Mesendoderm (in vitro differentiated cells): Measurements from ENCODE around the gene MAS1L.
"Not testable (repeated sequence)": the region's sequence is repeated elsewhere in the genome, so short reads cannot be mapped to it uniquely, and the experiment has no call there.

Experiments
- DNase-seq: peaks from one replicate; pipeline ENCODE4 v3.0.0; 2013
- H2AK5ac ChIP-seq: 2 replicates; pipeline ENCODE4 v1.6.1; 2013; ENCODE audit warnings: low read length, inconsistent platforms
- H2BK120ac ChIP-seq: 2 replicates; pipeline ENCODE4 v1.6.1; 2013; ENCODE audit warnings: low read depth, mild to moderate bottlenecking, low read length, moderate library complexity, mixed read lengths
- H2BK15ac ChIP-seq: replicated peaks from 2 replicates; pipeline ENCODE4 v1.6.1; 2013; ENCODE audit warnings: low read depth, mild to moderate bottlenecking, moderate library complexity
- H2BK5ac ChIP-seq: 2 replicates; pipeline ENCODE4 v1.6.1; 2013; ENCODE audit warnings: low read length, inconsistent platforms
- H3K18ac ChIP-seq: 2 replicates; pipeline ENCODE4 v1.6.1; 2013; ENCODE audit warnings: mild to moderate bottlenecking, low read length, mixed read lengths
- H3K23ac ChIP-seq: one replicate; pipeline ENCODE4 v1.6.1; 2013; ENCODE audit warnings: low read length
- H3K27ac ChIP-seq: 2 replicates; pipeline ENCODE4 v1.5.1; 2013; ENCODE audit warnings: low read depth, mild to moderate bottlenecking, inconsistent platforms, low read length, moderate library complexity
- H3K27me3 ChIP-seq: 2 replicates; pipeline ENCODE4 v1.6.1; 2013; ENCODE audit warnings: low read length, control low read depth, mild to moderate bottlenecking, inconsistent platforms; ENCODE audit not compliant: insufficient read depth, poor library complexity
- H3K36me3 ChIP-seq: 2 replicates; pipeline ENCODE4 v1.6.1; 2013; ENCODE audit warnings: low read length, inconsistent platforms; ENCODE audit not compliant: control insufficient read depth, insufficient read depth
- H3K4ac ChIP-seq: one replicate; pipeline ENCODE4 v1.6.1; 2013; ENCODE audit warnings: low read depth, mild to moderate bottlenecking, low read length, moderate library complexity
- H3K4me1 ChIP-seq: 2 replicates; pipeline ENCODE4 v1.6.1; 2013; ENCODE audit warnings: low read depth, low read length, inconsistent platforms; ENCODE audit not compliant: control insufficient read depth
- H3K4me2 ChIP-seq: 2 replicates; pipeline ENCODE4 v1.6.1; 2013; ENCODE audit warnings: low read length
- H3K4me3 ChIP-seq: 2 replicates; pipeline ENCODE4 v1.5.1; 2013; ENCODE audit warnings: mild to moderate bottlenecking, low read length
- H3K56ac ChIP-seq: one replicate; pipeline ENCODE4 v1.6.1; 2013; ENCODE audit warnings: low read length
- H3K79me1 ChIP-seq: 2 replicates; pipeline ENCODE4 v1.6.1; 2013; ENCODE audit warnings: low read length, inconsistent platforms
- H3K79me2 ChIP-seq: 2 replicates; pipeline ENCODE4 v1.6.1; 2013; ENCODE audit warnings: mild to moderate bottlenecking, low read length; ENCODE audit not compliant: control insufficient read depth, insufficient read depth
- H3K9ac ChIP-seq: 2 replicates; pipeline ENCODE4 v1.6.1; 2013; ENCODE audit warnings: low read length, inconsistent platforms
- H4K5ac ChIP-seq: one replicate; pipeline ENCODE4 v1.6.1; 2013; ENCODE audit warnings: low read length
- H4K8ac ChIP-seq: one replicate; pipeline ENCODE4 v1.6.1; 2013; ENCODE audit warnings: low read depth, mild to moderate bottlenecking, control low read depth, low read length, moderate library complexity
- WGBS: extraction: QIAGEN DNeasy Blood & Tissue Kit; methylation state at CpG from one replicate; pipeline ENCODE4 v1.1.7; 2013; ENCODE audit warnings: low lambda C conversion rate, missing lambda C conversion rate; ENCODE audit not compliant: insufficient coverage; ENCODE audit errors: extremely low coverage; 5-methylcytosine and 5-hydroxymethylcytosine counted together

The MAS1L gene

DNA sequence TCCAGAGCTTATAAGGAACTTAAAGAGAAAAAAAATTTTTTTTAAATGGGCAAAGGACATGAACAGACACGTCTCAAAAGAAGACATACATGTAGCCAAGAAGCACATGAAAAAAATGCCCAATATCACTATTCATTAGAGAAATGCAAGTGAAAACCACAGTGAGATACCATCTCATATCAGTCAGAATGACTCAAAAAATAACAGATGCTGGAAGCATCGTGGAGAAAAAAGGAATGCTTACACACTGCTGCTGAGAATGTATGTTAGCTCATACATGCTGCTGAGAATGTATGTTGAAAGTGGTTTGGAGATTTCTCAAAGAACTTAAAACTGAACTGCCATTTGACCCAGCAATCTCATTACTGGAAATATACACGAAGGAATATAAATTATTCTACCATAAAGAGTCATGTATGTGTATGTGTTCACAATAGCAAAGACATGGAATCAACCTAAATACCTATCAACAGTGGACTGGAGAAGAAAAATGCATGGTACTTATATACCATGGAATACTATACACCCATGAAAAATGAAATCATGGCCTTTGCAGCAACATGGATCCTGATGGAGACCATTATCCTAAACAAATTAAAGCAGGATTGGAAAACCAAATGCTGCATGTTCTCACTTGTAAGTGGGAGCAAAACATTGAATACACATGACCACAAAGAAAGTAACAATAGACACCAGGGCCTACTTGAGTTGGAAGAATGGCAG, 36.1 kb downstream of the MAS1L start:
- Histone ChIP-seq H4K5ac (no peak overlapping the region), H3K4me2 (no peak overlapping the region), H4K8ac (no peak overlapping the region), H3K4ac (no peak overlapping the region), H3K79me1 (no peaks in the 10 kb centered on the region), H3K23ac (no peak overlapping the region), H2BK120ac (no peak overlapping the region), H3K9ac (no peak overlapping the region), H3K27me3 (no peaks in the 10 kb centered on the region), H2BK5ac (no peak overlapping the region), H3K27ac (no peak overlapping the region), H2AK5ac (no peak overlapping the region), H3K79me2 (no peaks in the 10 kb centered on the region), H3K4me1 (no peaks in the 10 kb centered on the region), H3K36me3 (no peaks in the 10 kb centered on the region), H3K18ac (no peak overlapping the region), H2BK15ac (no peak overlapping the region), H3K4me3 (no peak overlapping the region), H3K56ac (no peak overlapping the region)
- WGBS, result no CpG with 5 or more reads among the region's 3 CpGs
- no peak for DNase-seq

- H3K27ac ChIP-seq, result no peak overlapping the region
- no peak overlapping the region for H3K23ac ChIP-seq
- no peak overlapping the region for H3K4me2 ChIP-seq
- H4K5ac ChIP-seq, result no peak overlapping the region
- H3K4ac ChIP-seq, result no peak overlapping the region
- DNase-seq, result peak; percentile 89
- no peaks in the 10 kb centered on the region for H3K4me1 ChIP-seq
- no peaks in the 10 kb centered on the region for H3K36me3 ChIP-seq
- H2BK15ac ChIP-seq, result no peak overlapping the region
- no peaks in the 10 kb centered on the region for H3K79me2 ChIP-seq
- H3K4me3 ChIP-seq, result no peak overlapping the region
- no peaks in the 10 kb centered on the region for H3K79me1 ChIP-seq
- no peak overlapping the region for H3K9ac ChIP-seq
- no peak overlapping the region for H2BK5ac ChIP-seq
- H3K27me3 ChIP-seq, result no peaks in the 10 kb centered on the region
- H4K8ac ChIP-seq, result no peak overlapping the region
- no CpG with 5 or more reads among the region's 1 CpG for WGBS
- no peak overlapping the region for H3K56ac ChIP-seq
- no peak overlapping the region for H2BK120ac ChIP-seq
- no peak overlapping the region for H3K18ac ChIP-seq
- H2AK5ac ChIP-seq, result no peak overlapping the region
These were observed 40.1 kb downstream of the MAS1L start for GRCh38 chr6:29447670-29448069.

DNA sequence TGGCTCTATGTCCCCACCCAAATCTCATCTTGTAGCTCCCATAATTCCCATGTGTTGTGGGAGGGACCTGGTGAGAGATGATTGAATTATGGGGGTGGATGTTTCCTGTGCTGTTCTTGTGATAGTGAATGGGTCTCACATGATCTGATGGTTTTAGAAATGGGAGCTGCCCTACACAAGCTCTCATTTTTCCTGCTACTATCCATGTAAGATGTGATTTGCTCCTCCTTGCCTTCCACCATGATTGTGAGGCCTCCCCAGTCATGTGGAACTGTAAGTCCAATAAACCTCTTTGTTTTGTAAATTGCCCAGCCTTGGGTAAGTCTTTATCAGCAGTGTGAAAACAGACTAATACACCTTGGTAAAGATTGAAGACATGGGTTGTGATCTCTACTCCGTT, 43.7 kb downstream of the MAS1L start:
- not testable (repeated sequence) for H2BK5ac ChIP-seq, H3K23ac ChIP-seq, H3K27ac ChIP-seq, H3K27me3 ChIP-seq, H3K18ac ChIP-seq, H4K5ac ChIP-seq, H3K56ac ChIP-seq, H3K4me1 ChIP-seq, H3K36me3 ChIP-seq, H2BK15ac ChIP-seq, DNase-seq, H4K8ac ChIP-seq, H3K79me2 ChIP-seq, H3K4me3 ChIP-seq, H3K9ac ChIP-seq, H2AK5ac ChIP-seq, H2BK120ac ChIP-seq, H3K4me2 ChIP-seq, H3K4ac ChIP-seq, H3K79me1 ChIP-seq
- WGBS, result no CpG with 5 or more reads among the region's 1 CpG

- Histone ChIP-seq H4K8ac (no peak overlapping the region), H3K4ac (no peak overlapping the region), H3K27ac (no peak overlapping the region), H2BK120ac (no peak overlapping the region), H3K18ac (no peak overlapping the region), H3K36me3 (no peaks in the 10 kb centered on the region), H2BK5ac (no peak overlapping the region), H3K27me3 (no peaks in the 10 kb centered on the region), H3K9ac (no peak overlapping the region), H4K5ac (no peak overlapping the region), H3K4me2 (no peak overlapping the region), H3K79me2 (no peaks in the 10 kb centered on the region), H3K23ac (no peak overlapping the region), H3K4me3 (no peak overlapping the region), H3K56ac (no peak overlapping the region), H2BK15ac (no peak overlapping the region), H2AK5ac (no peak overlapping the region), H3K4me1 (no peaks in the 10 kb centered on the region), H3K79me1 (no peaks in the 10 kb centered on the region)
- no peak for DNase-seq
- no CpG with 5 or more reads among the region's 1 CpG for WGBS
These were observed 45.0 kb downstream of the MAS1L start for GRCh38 chr6:29442719-29443118.

DNA sequence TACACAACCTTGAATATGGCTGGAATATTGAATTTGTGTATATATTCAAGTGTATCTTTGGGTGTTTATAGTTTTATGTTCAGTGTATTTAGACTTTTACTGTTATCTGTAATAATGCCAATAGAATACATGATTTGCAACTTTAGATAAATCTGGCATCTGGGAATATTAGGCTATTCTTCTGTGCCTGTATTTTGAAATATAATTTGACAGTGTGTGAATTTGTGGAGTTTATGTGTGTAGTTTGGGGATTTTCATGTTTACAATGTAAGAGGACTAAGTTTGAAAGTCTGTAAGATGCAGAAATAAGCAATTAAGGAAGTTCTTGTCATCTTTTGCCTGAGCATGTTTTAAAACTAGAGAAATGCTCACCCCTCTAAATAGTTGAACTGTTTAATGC, 48.8 kb downstream of the MAS1L start, which contains the start of gene OR10C1:
OR10C1 (plus strand) TSS at position 301 of the 400 bp plus-strand sequence. CDS start 710 bp downstream, outside the sequence.
- Histone ChIP-seq H3K56ac (no peak within 1 kb of the TSS), H4K5ac (no peak within 1 kb of the TSS), H3K4me2 (no peak within 1 kb of the TSS), H2BK15ac (no peak within 1 kb of the TSS), H4K8ac (no peak within 1 kb of the TSS), H3K4ac (no peak within 1 kb of the TSS), H3K4me1 (no peaks in the 10 kb centered on the region), H3K9ac (no peak within 1 kb of the TSS), H3K79me1 (no peaks in the 10 kb centered on the region), H3K18ac (no peak within 1 kb of the TSS), H2BK120ac (no peak within 1 kb of the TSS), H3K36me3 (no peaks in the 10 kb centered on the region), H2BK5ac (no peak within 1 kb of the TSS), H2AK5ac (no peak within 1 kb of the TSS), H3K79me2 (no peaks in the 10 kb centered on the region), H3K4me3 (no peak within 1 kb of the TSS), H3K27ac (no peak within 1 kb of the TSS), H3K23ac (no peak within 1 kb of the TSS), H3K27me3 (no peaks in the 10 kb centered on the region)
- DNase-seq, result no peak

GRCh38 chr6:29436730-29437129, 51.0 kb downstream of the MAS1L start:
- not testable (repeated sequence) for H2BK5ac ChIP-seq, H2BK15ac ChIP-seq, H3K4ac ChIP-seq, H4K5ac ChIP-seq, H3K27ac ChIP-seq, H3K27me3 ChIP-seq, H4K8ac ChIP-seq, H2BK120ac ChIP-seq, H3K9ac ChIP-seq, H3K79me2 ChIP-seq, H3K4me3 ChIP-seq, H3K79me1 ChIP-seq, H3K4me2 ChIP-seq, H3K36me3 ChIP-seq, H3K4me1 ChIP-seq, H3K23ac ChIP-seq, H3K56ac ChIP-seq, H2AK5ac ChIP-seq, H3K18ac ChIP-seq
- no CpG with 5 or more reads among the region's 18 CpGs for WGBS
- DNase-seq, result peak; percentile 6
